NOMO-1 treated with DMSO at 0.1 percent for 48 hours (cell line): ENCODE results near the gene ZNF462.
"Not testable (repeated sequence)": the region's sequence is repeated elsewhere in the genome, so short reads cannot be mapped to it uniquely, and the experiment has no call there.

Experiments used
- DNase-seq: peaks from one replicate; lab custom pipeline; 2025; ENCODE audit not compliant: unreplicated experiment; lab: John Stamatoyannopoulos, UW

The ZNF462 gene

GRCh38 chr9:106885451-106885850 is 22.5 kb downstream of the ZNF462 start:
- no peak for DNase-seq

- no peak for DNase-seq
These were observed 23.4 kb downstream of the ZNF462 start for GRCh38 chr9:106886111-106887046.

- DNase-seq: no peak
These were observed 24.1 kb downstream of the ZNF462 start for GRCh38 chr9:106887066-106887465.

- no peak for DNase-seq
These were observed 26.2 kb downstream of the ZNF462 start for GRCh38 chr9:106889061-106889590.

GRCh38 chr9:106890608-106891007 is 27.6 kb downstream of the ZNF462 start:
- DNase-seq: no peak

- DNase-seq: no peak
These were observed 28.3 kb downstream of the ZNF462 start for GRCh38 chr9:106891286-106891685.

GRCh38 chr9:106892632-106893031 is 29.7 kb downstream of the ZNF462 start:
- DNase-seq: no peak

GRCh38 chr9:106893088-106893487 is 30.1 kb downstream of the ZNF462 start:
- no peak for DNase-seq

GRCh38 chr9:106896695-106897094 is 33.7 kb downstream of the ZNF462 start:
- no peak for DNase-seq

GRCh38 chr9:106897236-106897635 is 34.3 kb downstream of the ZNF462 start:
- DNase-seq: no peak

GRCh38 chr9:106897751-106898150 is 34.8 kb downstream of the ZNF462 start:
- DNase-seq: no peak

GRCh38 chr9:106900523-106900922 is 37.6 kb downstream of the ZNF462 start:
- DNase-seq: not testable (repeated sequence)

- no peak for DNase-seq
These were observed 43.2 kb downstream of the ZNF462 start for GRCh38 chr9:106906129-106906528.

GRCh38 chr9:106911951-106912350 is 49.0 kb downstream of the ZNF462 start:
- DNase-seq: no peak

GRCh38 chr9:106913276-106913675 is 50.3 kb downstream of the ZNF462 start:
- DNase-seq: no peak

- no peak for DNase-seq
These were observed 52.9 kb downstream of the ZNF462 start for GRCh38 chr9:106915851-106916250.

- no peak for DNase-seq
These were observed 53.7 kb downstream of the ZNF462 start for GRCh38 chr9:106916466-106917235.

- DNase-seq: no peak
These were observed 56.0 kb downstream of the ZNF462 start for GRCh38 chr9:106918825-106919509.

- DNase-seq: no peak
These were observed 57.1 kb downstream of the ZNF462 start for GRCh38 chr9:106920091-106920490.

- DNase-seq: no peak
These were observed 57.8 kb downstream of the ZNF462 start for GRCh38 chr9:106920701-106921283.
